Osteoblast (primary cell): ENCODE results near the gene PRMT7. TPM values are rescaled to one million over a fixed set of nuclear protein-coding genes. Genes with fewer than 3 reads are reported as not detected.

Source experiments
- DNase-seq: peaks from one replicate; pipeline ENCODE4 v3.0.0; 2011; ENCODE audit warnings: low spot score, mixed read lengths; ENCODE audit not compliant: insufficient read length; ENCODE audit errors: missing footprints
- H2AFZ ChIP-seq: 2 replicates; pipeline ENCODE4 v1.6.0; 2011; ENCODE audit warnings: mild to moderate bottlenecking, low read length
- H3K27ac ChIP-seq: 2 replicates; pipeline ENCODE4 v1.5.1; 2011; ENCODE audit warnings: mild to moderate bottlenecking, low read depth, low read length, moderate library complexity
- H3K27me3 ChIP-seq: 2 replicates; pipeline ENCODE4 v1.6.0; 2012; ENCODE audit warnings: mild to moderate bottlenecking, control low read depth, inconsistent platforms, low read length, moderate library complexity; ENCODE audit not compliant: insufficient read depth
- H3K36me3 ChIP-seq: 2 replicates; pipeline ENCODE4 v1.5.1; 2011; ENCODE audit warnings: mild to moderate bottlenecking, low read length, control low read depth, moderate library complexity; ENCODE audit not compliant: insufficient read depth
- H3K4me1 ChIP-seq: 2 replicates; pipeline ENCODE4 v1.5.1; 2011; ENCODE audit warnings: mild to moderate bottlenecking, low read length, control low read depth, moderate library complexity; ENCODE audit not compliant: insufficient read depth
- H3K4me2 ChIP-seq: 2 replicates; pipeline ENCODE4 v1.6.0; 2011; ENCODE audit warnings: mild to moderate bottlenecking, low read length; ENCODE audit not compliant: insufficient read depth
- H3K4me3 ChIP-seq: fragments of 200-600 bp; sonication (generic); 3 replicates; pipeline ENCODE4 v1.5.1; 2012; ENCODE audit warnings: mild to moderate bottlenecking, low read length, inconsistent platforms; ENCODE audit not compliant: insufficient read depth
- H3K79me2 ChIP-seq: 2 replicates; pipeline ENCODE4 v1.6.0; 2012; ENCODE audit warnings: mild to moderate bottlenecking, low read length, control low read depth, inconsistent platforms; ENCODE audit not compliant: insufficient read depth
- H3K9me3 ChIP-seq: 2 replicates; pipeline ENCODE4 v1.5.1; 2011; ENCODE audit warnings: low read depth, low read length, control low read depth
- H4K20me1 ChIP-seq: 2 replicates; pipeline ENCODE4 v1.6.0; 2012; ENCODE audit warnings: mild to moderate bottlenecking, low read length, control low read depth; ENCODE audit not compliant: insufficient read depth
- total RNA-seq: library from RNA; depleted of rRNA; stranded (reverse); fragments of >200 nt; gene quantifications from 2 replicates; pipeline ENCODE4 v1.2.3, GENCODE V29; 2012
- TF ChIP-seq, protein P1 (sequence below): IDR thresholded peaks from 2 replicates; pipeline ENCODE4 v1.5.1; 2011; ENCODE audit warnings: mild to moderate bottlenecking, low read depth, low read length, moderate library complexity; ENCODE audit errors: extremely low read depth

Gene PRMT7
- total RNA-seq, 1 donor = 36.9 TPM

DNA sequence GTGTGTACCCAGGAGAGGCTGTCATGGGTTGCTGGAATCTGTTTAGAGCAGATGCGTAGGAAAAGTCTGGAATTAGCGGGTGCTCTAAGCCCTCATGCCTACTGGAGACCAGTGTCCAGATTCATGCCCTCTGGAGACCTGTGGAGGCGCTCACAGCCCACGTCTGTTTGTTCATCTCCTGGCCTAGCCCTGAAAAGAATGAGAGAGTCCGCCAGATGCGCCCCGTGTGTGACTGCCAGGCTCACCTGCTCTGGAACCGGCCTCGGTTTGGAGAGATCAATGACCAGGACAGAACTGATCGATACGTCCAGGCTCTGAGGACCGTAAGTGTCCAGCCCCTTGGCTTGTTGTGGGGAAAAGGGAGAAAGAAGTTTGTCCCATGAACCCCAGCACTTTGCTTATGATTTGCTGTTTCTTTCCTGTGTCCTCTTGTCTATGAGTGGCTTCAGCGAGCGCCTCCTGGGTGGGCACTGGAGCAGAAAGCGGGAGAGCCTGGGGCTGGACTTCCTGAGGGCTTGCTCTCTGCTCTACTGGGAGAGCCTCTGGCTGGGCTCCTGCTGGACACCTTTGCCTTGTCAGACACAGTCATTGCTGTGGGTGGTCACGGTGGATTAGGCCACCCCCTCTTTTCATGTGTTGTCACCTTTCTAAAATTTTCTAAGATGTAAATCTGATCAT lies 35.3 kb downstream of the PRMT7 start:
- Histone ChIP-seq H4K20me1 (no peaks in the 10 kb centered on the region), H3K9me3 (no peaks in the 10 kb centered on the region), H3K4me1 (no peaks in the 10 kb centered on the region), H3K27ac (no peak overlapping the region), H3K4me2 (no peak overlapping the region), H2AFZ (no peak overlapping the region), H3K27me3 (no peaks in the 10 kb centered on the region), H3K79me2 (no peaks in the 10 kb centered on the region), H3K36me3 (peaks cover 47% of the 10 kb centered on the region), H3K4me3 (no peak overlapping the region)
- no peak for DNase-seq
- TF ChIP-seq, protein P1, sequence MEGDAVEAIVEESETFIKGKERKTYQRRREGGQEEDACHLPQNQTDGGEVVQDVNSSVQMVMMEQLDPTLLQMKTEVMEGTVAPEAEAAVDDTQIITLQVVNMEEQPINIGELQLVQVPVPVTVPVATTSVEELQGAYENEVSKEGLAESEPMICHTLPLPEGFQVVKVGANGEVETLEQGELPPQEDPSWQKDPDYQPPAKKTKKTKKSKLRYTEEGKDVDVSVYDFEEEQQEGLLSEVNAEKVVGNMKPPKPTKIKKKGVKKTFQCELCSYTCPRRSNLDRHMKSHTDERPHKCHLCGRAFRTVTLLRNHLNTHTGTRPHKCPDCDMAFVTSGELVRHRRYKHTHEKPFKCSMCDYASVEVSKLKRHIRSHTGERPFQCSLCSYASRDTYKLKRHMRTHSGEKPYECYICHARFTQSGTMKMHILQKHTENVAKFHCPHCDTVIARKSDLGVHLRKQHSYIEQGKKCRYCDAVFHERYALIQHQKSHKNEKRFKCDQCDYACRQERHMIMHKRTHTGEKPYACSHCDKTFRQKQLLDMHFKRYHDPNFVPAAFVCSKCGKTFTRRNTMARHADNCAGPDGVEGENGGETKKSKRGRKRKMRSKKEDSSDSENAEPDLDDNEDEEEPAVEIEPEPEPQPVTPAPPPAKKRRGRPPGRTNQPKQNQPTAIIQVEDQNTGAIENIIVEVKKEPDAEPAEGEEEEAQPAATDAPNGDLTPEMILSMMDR = no peak

DNA sequence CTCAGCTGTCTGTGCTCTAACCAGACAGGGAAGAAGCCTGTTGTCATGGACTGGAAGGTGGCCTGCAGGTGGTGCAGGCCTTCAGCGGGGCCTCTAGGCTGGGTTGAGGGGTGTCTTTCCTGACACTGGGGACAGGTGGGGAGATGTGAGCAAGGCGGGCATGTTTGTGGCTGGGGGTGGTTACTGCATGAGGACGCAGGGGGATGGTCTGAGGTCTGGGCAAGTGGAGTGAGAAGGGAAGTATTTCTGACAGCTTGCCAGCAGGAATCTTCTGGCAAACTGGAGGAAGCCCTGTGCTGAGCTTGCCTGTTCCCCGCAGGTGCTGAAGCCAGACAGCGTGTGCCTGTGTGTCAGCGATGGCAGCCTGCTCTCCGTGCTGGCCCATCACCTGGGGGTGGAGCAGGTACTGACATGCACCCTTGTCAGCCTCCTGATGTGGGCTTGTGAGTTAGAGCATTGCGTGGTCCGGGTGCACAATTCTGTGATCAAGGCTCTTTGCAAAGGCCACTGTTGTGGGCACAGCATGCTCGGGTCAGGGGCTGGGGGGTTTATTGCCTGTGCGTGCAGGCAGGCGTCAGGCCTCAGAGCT lies 36.2 kb downstream of the PRMT7 start:
- Histone ChIP-seq H3K9me3 (no peaks in the 10 kb centered on the region), H3K36me3 (peaks cover 48% of the 10 kb centered on the region), H3K27ac (no peak overlapping the region), H3K27me3 (no peaks in the 10 kb centered on the region), H3K4me3 (no peak overlapping the region), H4K20me1 (peaks cover 4% of the 10 kb centered on the region), H3K4me1 (no peaks in the 10 kb centered on the region), H2AFZ (no peak overlapping the region), H3K79me2 (no peaks in the 10 kb centered on the region), H3K4me2 (no peak overlapping the region)
- TF ChIP-seq, protein P1 = no peak
- DNase-seq = no peak

DNA sequence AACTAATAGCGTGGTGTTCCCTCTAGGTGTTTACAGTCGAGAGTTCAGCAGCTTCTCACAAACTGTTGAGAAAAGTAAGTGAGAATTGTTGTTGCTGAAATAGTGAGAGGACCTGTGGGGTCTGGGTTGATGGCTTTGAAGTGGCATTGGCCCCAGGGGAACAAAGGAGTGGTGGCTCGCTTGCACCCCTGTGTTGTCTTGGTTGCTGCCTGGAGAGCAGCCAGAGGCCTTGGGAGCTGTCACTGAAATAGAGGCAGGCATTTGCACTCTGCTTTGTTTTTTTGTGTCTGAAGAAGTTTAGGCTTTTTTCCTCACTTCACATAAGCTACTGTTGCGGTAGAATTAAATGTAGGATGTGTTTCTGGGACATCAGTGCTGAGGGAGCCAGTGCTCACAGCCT lies 36.8 kb downstream of the PRMT7 start:
- DNase-seq = no peak
- TF ChIP-seq, protein P1 = no peak
- Histone ChIP-seq H3K36me3 (peaks cover 43% of the 10 kb centered on the region), H3K27ac (no peak overlapping the region), H4K20me1 (peaks cover 7% of the 10 kb centered on the region), H3K4me2 (no peak overlapping the region), H3K4me1 (no peaks in the 10 kb centered on the region), H3K79me2 (no peaks in the 10 kb centered on the region), H2AFZ (no peak overlapping the region), H3K27me3 (no peaks in the 10 kb centered on the region), H3K4me3 (no peak overlapping the region), H3K9me3 (no peaks in the 10 kb centered on the region)

DNA sequence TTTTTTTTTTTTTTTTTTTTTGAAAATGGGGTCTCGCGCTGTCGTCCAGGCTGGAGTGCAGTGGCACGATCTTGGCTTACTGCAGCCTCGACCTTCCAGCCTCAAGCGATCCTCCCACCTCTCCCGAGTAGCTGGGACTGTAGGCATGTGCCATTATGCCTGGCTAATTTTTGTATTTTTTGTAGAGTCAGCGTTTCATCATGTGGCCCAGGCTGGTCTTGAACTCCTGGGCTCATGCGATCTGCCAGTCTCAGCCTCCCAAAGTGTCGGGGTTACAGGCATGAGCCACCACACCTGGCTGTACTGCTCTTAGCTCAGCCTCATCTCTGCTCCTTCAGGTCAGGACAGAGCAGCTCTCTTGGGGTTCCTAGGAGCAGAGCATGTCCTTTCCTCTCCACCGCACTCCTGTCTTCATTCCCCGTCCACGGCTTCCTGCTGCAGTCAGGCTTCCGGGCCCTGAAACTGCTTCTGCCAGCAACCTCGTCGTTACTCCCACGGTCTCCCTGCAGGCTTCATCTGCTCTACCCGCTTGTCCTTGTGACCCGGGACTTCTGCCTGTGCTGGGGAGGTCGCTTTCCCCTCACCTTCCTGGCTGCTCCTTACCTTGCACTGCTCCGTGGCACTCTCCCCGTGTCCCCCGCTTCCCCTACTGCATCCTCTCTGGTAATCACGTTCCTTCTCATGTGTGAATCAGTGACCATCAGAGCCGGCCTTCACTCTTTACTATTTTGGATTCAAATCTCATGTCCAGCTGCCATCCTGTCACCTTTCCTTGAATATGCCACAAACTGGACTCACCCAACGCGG lies 38.0 kb downstream of the PRMT7 start:
- Histone ChIP-seq H2AFZ (no peak overlapping the region), H3K79me2 (no peaks in the 10 kb centered on the region), H3K4me3 (no peak overlapping the region), H3K27ac (no peak overlapping the region), H3K27me3 (no peaks in the 10 kb centered on the region), H3K36me3 (peaks cover 49% of the 10 kb centered on the region), H4K20me1 (peaks cover 7% of the 10 kb centered on the region), H3K4me1 (no peaks in the 10 kb centered on the region), H3K9me3 (no peaks in the 10 kb centered on the region), H3K4me2 (no peak overlapping the region)
- DNase-seq = peak; percentile 8
- TF ChIP-seq, protein P1 = no peak
